Measurements from ENCODE around the gene YPEL3.

Gene YPEL3

GRCh38 chr16:30046178-30046577 lies 49.8 kb downstream of the YPEL3 start:
- DNase-seq (ENCODE audit: low spot score) = no peak

All from Ammon's horn (tissue), 1 donor.